GM10266 (cell line): ENCODE measurements around the gene GIPR.
"Not testable (repeated sequence)": the region's sequence is repeated elsewhere in the genome, so short reads cannot be mapped to it uniquely, and the experiment has no call there.

Experiments used
- DNase-seq: peaks from one replicate; pipeline ENCODE4 v3.0.0; 2012; ENCODE audit errors: extremely low spot score
- TF ChIP-seq, protein P1 (sequence below): IDR thresholded peaks from 2 replicates; pipeline ENCODE4 v1.5.1; 2012; ENCODE audit warnings: mild to moderate bottlenecking, low read depth; ENCODE audit not compliant: control insufficient read depth, insufficient read depth; ENCODE audit errors: missing control alignments

The GIPR gene

DNA sequence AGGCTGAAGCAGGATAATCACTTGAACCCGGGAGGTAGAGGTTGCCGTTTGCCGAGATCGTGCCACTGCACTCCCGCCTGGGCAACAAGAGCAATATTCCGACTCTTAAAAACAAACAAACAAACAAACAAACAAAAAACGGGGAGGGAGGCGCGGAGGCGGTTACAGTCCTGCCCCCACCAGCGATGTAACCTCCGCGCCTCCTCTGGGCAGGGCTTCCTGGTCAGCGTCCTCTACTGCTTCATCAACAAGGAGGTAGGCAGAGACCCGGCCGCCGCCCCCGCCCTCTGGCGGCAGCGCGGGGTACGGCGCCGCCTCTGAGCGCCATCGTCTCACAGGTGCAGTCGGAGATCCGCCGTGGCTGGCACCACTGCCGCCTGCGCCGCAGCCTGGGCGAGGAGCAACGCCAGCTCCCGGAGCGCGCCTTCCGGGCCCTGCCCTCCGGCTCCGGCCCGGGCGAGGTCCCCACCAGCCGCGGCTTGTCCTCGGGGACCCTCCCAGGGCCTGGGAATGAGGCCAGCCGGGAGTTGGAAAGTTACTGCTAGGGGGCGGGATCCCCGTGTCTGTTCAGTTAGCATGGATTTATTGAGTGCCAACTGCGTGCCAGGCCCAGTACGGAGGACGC lies 13.5 kb downstream of the GIPR start:
- peak; percentile 87 for DNase-seq
- TF ChIP-seq, protein P1, sequence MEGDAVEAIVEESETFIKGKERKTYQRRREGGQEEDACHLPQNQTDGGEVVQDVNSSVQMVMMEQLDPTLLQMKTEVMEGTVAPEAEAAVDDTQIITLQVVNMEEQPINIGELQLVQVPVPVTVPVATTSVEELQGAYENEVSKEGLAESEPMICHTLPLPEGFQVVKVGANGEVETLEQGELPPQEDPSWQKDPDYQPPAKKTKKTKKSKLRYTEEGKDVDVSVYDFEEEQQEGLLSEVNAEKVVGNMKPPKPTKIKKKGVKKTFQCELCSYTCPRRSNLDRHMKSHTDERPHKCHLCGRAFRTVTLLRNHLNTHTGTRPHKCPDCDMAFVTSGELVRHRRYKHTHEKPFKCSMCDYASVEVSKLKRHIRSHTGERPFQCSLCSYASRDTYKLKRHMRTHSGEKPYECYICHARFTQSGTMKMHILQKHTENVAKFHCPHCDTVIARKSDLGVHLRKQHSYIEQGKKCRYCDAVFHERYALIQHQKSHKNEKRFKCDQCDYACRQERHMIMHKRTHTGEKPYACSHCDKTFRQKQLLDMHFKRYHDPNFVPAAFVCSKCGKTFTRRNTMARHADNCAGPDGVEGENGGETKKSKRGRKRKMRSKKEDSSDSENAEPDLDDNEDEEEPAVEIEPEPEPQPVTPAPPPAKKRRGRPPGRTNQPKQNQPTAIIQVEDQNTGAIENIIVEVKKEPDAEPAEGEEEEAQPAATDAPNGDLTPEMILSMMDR = peak; percentile 96

DNA sequence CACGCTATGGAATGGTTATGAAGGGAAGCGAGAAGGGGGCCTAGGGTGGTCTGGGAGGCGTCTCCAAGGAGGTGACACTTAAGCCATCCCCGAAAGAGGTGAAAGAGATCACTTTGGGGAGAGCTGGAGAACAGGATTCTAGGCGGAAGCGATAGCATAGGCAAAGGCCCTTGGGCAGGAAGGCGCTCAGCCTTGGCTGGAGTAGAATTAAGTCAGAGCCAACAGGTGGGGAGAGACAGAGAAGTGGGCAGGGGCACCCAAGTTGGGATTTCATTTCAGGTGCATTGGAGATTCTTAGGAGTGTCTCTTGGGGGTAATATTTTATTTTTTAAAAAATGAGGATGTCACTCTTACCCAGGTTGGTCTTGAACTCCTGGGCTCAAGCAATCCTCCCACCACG lies 14.1 kb downstream of the GIPR start:
- TF ChIP-seq, protein P1 = no peak
- no peak for DNase-seq

DNA sequence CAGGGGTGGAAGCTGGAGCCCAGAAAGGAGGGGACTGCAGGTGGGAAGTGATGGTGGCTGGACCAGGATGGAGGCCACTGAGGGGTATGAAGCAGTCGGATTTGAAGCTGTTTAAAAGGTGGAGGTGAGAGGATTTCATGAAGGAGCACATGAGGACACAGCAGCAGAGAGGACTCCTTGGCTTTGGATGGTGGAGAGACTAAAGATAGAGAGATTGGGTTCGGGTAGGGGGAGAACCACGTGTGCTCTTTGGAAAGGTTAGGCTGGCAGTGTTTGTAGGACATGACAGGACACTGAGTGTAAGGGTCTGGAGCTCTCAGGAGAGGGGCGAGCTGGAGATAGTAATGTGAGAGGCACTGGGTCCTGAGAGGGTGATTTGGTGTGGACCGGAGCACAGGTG lies 14.9 kb downstream of the GIPR start:
- TF ChIP-seq, protein P1 = no peak
- DNase-seq = no peak

DNA sequence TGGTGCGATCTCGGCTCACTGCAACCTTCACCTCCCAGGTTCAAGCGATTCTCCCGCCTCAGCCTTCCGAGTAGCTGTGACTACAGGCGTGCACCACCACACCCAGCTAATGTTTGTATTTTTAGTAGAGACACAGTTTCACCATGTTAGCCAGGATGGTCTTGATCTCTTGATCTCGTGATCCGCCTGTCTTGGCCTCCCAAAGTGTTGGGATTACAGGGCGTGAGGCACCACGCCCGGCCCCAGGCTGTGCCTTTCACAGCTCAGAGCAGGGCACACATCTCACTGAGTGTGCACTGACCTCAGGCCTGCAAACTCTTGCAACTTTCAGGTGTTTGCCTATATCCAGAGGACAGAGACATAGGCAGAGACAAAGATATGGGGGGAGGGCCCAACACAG lies 17.0 kb downstream of the GIPR start:
- DNase-seq = not testable (repeated sequence)

DNA sequence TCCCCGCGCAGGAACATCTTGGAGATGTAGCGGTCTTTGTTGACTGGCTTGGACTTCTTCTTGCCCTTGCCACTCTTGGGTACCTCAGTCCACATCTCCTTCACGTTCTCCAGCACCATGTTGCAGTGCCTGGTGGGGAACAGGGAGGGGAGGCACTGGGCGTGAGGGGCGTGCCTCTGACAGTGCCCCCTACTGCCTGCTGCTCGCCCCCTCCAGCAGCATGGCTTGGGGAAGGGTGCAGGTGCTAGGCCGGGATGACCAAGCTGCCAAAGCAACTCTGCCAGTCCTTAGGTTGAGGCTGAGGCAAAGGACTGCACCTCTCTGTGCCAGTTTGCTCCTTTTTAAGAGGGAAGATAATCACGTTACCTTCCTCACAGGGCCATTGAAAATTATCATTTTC lies 19.6 kb downstream of the GIPR start:
- no peak for DNase-seq
- TF ChIP-seq, protein P1 = no peak

DNA sequence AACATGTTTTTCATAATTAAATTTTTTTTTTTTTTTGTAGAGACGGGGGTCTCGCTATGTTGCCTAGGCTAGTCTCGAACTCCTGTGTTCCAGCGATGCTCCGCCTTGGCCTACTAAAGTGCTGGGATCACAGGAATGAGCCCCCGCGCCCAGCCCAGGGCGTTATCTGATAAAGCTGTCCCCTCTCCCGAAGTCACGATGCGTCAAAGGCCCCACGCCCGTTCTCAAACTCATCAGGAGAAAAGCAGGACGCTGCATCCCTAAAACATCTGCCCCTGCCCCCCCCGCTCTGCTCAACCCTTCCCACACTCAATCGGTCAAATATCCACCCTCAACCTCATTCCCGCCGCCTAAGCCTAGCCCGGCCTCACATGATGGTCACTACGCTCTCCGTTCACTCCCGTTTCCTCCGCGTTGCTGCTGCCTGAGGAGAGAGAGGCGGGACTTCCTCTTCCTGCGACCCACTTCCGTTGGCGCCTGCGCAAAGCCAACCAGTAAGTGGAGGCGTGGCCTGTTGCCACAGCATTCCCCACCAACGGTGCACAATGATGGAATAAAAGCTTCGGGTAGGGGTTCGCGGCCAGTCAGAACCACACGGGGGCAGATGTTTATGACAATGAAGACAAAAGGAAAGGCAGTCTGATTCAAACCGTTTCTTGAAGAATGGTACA lies 23.6 kb downstream of the GIPR start, which contains the start of gene SNRPD2:
Gene SNRPD2, minus strand, starts transcription at position 438 of the 671 bp plus-strand sequence. Its CDS starts 65 bp downstream, at position 373.
- TF ChIP-seq, protein P1 = no peak
- DNase-seq = peak; percentile 92

DNA sequence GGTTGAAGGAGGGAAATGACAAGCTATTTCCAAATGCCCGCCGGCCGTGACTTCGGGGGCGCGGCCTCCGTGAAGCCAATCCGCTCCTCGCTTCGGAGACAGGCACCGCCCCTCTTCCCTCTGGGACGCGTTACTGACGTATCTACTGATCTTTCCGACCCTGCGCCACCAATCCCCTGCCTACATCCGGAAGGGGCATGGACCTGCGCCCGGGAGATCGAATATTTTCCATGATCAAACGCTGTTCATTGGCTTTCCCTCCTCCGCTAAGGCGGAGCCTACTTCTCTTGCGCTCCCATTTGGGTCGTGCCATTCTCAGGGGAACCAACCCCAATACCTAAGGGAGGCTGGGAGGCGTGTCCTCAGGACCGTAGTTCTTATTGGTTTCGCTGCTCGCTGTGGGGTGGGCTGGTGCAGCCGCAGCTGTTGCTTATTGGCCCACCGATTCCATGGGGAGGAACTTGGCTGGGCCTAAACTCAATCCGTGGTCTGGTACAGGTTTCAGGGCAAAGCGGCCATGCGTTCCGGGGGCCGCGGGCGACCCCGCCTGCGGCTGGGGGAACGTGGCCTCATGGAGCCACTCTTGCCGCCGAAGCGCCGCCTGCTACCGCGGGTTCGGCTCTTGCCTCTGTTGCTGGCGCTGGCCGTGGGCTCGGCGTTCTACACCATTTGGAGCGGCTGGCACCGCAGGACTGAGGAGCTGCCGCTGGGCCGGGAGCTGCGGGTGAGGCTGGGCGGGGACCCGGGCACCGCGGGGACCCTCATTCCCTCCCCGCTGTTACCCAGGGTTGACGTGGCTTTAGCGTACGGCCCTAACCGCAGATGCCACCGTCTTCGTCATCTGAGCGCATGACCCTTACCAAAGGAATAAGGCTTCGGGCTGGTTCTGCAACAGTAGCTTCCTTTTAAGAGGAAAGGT lies 24.4 kb downstream of the GIPR start, which contains the start of gene QPCTL:
Gene QPCTL, plus strand, starts transcription at position 480 of the 919 bp plus-strand sequence. Its CDS starts 38 bp downstream, at position 518.
- peak; percentile 93 for DNase-seq
- TF ChIP-seq, protein P1 = no peak
